H1 (cell line): ENCODE data around the gene CASS4. TPM values are rescaled to one million over a fixed set of nuclear protein-coding genes. Genes with fewer than 3 reads are reported as not detected.

Experiments used
- CTCF ChIA-PET: fragments of 300-600 bp; sonication (Branson Sonifier 250); formaldehyde crosslinking; loops from one replicate; lab custom pipeline; 2021; ENCODE audit not compliant: partially characterized antibody; lab: Charles Lee
- POLR2A ChIA-PET: fragments of 300-600 bp; sonication (Branson Sonifier 250); formaldehyde crosslinking; loops from one replicate; lab custom pipeline; 2021; ENCODE audit warnings: inconsistent platforms; ENCODE audit not compliant: partially characterized antibody; lab: Charles Lee
- DNase-seq, 2 experiments: peaks; one replicate each; pipeline versions ENCODE4 v3.0.0 to v3.0.0-alpha.2; 2010 to 2022; ENCODE audit warnings: low spot score in 2 of 2, low read depth in 1 of 2, mixed read lengths in 1 of 2
- FAIRE-seq: peaks from 2 replicates; lab custom pipeline; 2011; peaks lifted over from hg19 to GRCh38; lab: Jason Lieb, UNC
- H2AFZ ChIP-seq: 2 replicates; pipeline ENCODE4 v1.8.1; 2012; ENCODE audit warnings: low read length, inconsistent platforms
- H2AK5ac ChIP-seq: 2 replicates; pipeline ENCODE4 v1.6.1; 2013; ENCODE audit warnings: low read depth, low read length
- H2BK120ac ChIP-seq: replicated peaks from 2 replicates; pipeline ENCODE3; 2013; ENCODE audit warnings: low read depth, low read length, inconsistent platforms
- H2BK12ac ChIP-seq: 2 replicates; pipeline ENCODE4 v1.6.1; 2013; ENCODE audit warnings: low read depth, low read length
- H2BK15ac ChIP-seq: 2 replicates; pipeline ENCODE4 v1.6.1; 2013; ENCODE audit warnings: low read length
- H2BK20ac ChIP-seq: 2 replicates; pipeline ENCODE4 v1.6.1; 2013; ENCODE audit warnings: low read length
- H2BK5ac ChIP-seq: 2 replicates; pipeline ENCODE4 v1.6.1; 2013; ENCODE audit warnings: low read depth, low read length
- H3K14ac ChIP-seq: 2 replicates; pipeline ENCODE4 v1.6.1; 2013; ENCODE audit warnings: inconsistent platforms; ENCODE audit not compliant: insufficient read length
- H3K18ac ChIP-seq: 2 replicates; pipeline ENCODE4 v1.6.1; 2013; ENCODE audit warnings: low read length; ENCODE audit errors: extremely low read depth
- H3K23ac ChIP-seq: 2 replicates; pipeline ENCODE4 v1.6.1; 2013; ENCODE audit warnings: inconsistent platforms; ENCODE audit not compliant: insufficient read length
- H3K23me2 ChIP-seq: 2 replicates; pipeline ENCODE4 v1.6.1; 2013; ENCODE audit warnings: low read depth, low read length
- H3K27ac ChIP-seq: 2 replicates; pipeline ENCODE4 v1.6.1; 2011; ENCODE audit warnings: low read depth, low read length, inconsistent platforms
- H3K27me3 ChIP-seq, 4 experiments: replicated peaks in 1 of 4; 1 replicate in 1 of 4; 2 replicates in 3 of 4; pipeline versions ENCODE4 v1.6.1 to v1.8.1; 2011 to 2013; ENCODE audit warnings: low read length in 3 of 4, mild to moderate bottlenecking in 3 of 4, inconsistent platforms in 2 of 4, mixed read lengths in 2 of 4, moderate library complexity in 1 of 4; ENCODE audit not compliant: control insufficient read depth in 3 of 4, insufficient read depth in 3 of 4; ENCODE audit errors: extremely low read depth in 1 of 4
- H3K36me3 ChIP-seq, 4 experiments: 2 replicates each; pipeline versions ENCODE4 v1.6.1 to v1.8.1; 2011 to 2013; ENCODE audit warnings: mild to moderate bottlenecking in 4 of 4, low read length in 3 of 4, moderate library complexity in 2 of 4, control low read depth in 1 of 4, inconsistent platforms in 1 of 4; ENCODE audit not compliant: insufficient read depth in 4 of 4, control insufficient read depth in 2 of 4
- H3K4ac ChIP-seq: replicated peaks from 2 replicates; pipeline ENCODE3; 2013; ENCODE audit warnings: low read length, low read depth, mixed read lengths, inconsistent platforms; ENCODE audit not compliant: insufficient read length
- H3K4me1 ChIP-seq, 4 experiments: replicated peaks in 1 of 4; 1 replicate in 1 of 4; 2 replicates in 3 of 4; pipeline versions ENCODE4 v1.6.1 to v1.8.1; 2011 to 2013; ENCODE audit warnings: low read length in 3 of 4, inconsistent platforms in 2 of 4, mixed read lengths in 1 of 4; ENCODE audit not compliant: insufficient read depth in 4 of 4, control insufficient read depth in 3 of 4
- H3K4me2 ChIP-seq, 2 experiments: 2 replicates each; pipeline versions ENCODE4 v1.6.1 to v1.8.1; 2011 to 2013; ENCODE audit warnings: low read depth in 2 of 2, low read length in 2 of 2, control low read depth in 1 of 2, inconsistent platforms in 1 of 2, mild to moderate bottlenecking in 1 of 2; ENCODE audit not compliant: insufficient read depth in 1 of 2
- H3K4me3 ChIP-seq, 4 experiments: fragments of 200-600, 300-600 bp in 1 of 4; sonication (generic), shearing (Covaris generic), sonication (Bioruptor Twin) in 1 of 4; 2 replicates each; pipeline versions ENCODE4 v1.5.1 to v1.8.1; 2011 to 2016; ENCODE audit warnings: low read length in 4 of 4, low read depth in 3 of 4, control low read depth in 2 of 4, inconsistent platforms in 2 of 4, mild to moderate bottlenecking in 2 of 4, mixed read lengths in 1 of 4, moderate library complexity in 1 of 4; ENCODE audit not compliant: insufficient read depth in 2 of 4; ENCODE audit errors: extremely low read depth in 1 of 4
- H3K56ac ChIP-seq: replicated peaks from 2 replicates; pipeline ENCODE3; 2013; ENCODE audit warnings: low read depth, mild to moderate bottlenecking, mixed read lengths, low read length, inconsistent platforms; ENCODE audit not compliant: insufficient read length
- H3K79me1 ChIP-seq: 2 replicates; pipeline ENCODE4 v1.6.1; 2013; ENCODE audit warnings: low read depth, low read length, control low read depth
- H3K79me2 ChIP-seq, 2 experiments: 2 replicates each; pipeline versions ENCODE4 v1.6.1 to v1.8.1; 2012 to 2013; ENCODE audit warnings: low read length in 2 of 2, mild to moderate bottlenecking in 2 of 2, inconsistent platforms in 1 of 2; ENCODE audit not compliant: insufficient read depth in 2 of 2, control insufficient read depth in 1 of 2
- H3K9ac ChIP-seq, 4 experiments: replicated peaks in 1 of 4; 1 replicate in 1 of 4; 2 replicates in 3 of 4; pipeline versions ENCODE4 v1.6.1 to v1.8.1; 2011 to 2013; ENCODE audit warnings: low read depth in 3 of 4, low read length in 3 of 4, control low read depth in 2 of 4, mild to moderate bottlenecking in 2 of 4, moderate library complexity in 2 of 4, inconsistent platforms in 1 of 4; ENCODE audit errors: extremely low read depth in 1 of 4
- H3K9me3 ChIP-seq, 2 experiments: 2 replicates each; pipeline versions ENCODE4 v1.6.1 to v1.8.1; 2012 to 2013; ENCODE audit warnings: mild to moderate bottlenecking in 2 of 2, moderate library complexity in 2 of 2, control low read depth in 1 of 2, inconsistent platforms in 1 of 2, low read depth in 1 of 2, low read length in 1 of 2, mixed read lengths in 1 of 2; ENCODE audit not compliant: insufficient read depth in 2 of 2
- H4K20me1 ChIP-seq, 2 experiments: replicated peaks in 1 of 2; 2 replicates each; pipeline versions ENCODE3 to v1.8.1; 2011 to 2013; ENCODE audit warnings: inconsistent platforms in 2 of 2, low read length in 2 of 2, mild to moderate bottlenecking in 1 of 2; ENCODE audit not compliant: insufficient read depth in 2 of 2, control insufficient read depth in 1 of 2
- H4K5ac ChIP-seq: 2 replicates; pipeline ENCODE4 v1.6.1; 2013; ENCODE audit warnings: low read length, low read depth, mixed read lengths, inconsistent platforms; ENCODE audit not compliant: insufficient read length
- H4K8ac ChIP-seq: 2 replicates; pipeline ENCODE4 v1.8.0; 2013; ENCODE audit warnings: mild to moderate bottlenecking, moderate library complexity, low read length, inconsistent platforms; ENCODE audit not compliant: insufficient read depth; ENCODE audit errors: extremely low read depth
- H4K91ac ChIP-seq: replicated peaks from 2 replicates; pipeline ENCODE3; 2013; ENCODE audit warnings: low read length, mixed read lengths, inconsistent platforms; ENCODE audit not compliant: insufficient read length
- CHD2 ChIP-seq: IDR thresholded peaks from 2 replicates; pipeline ENCODE4 v1.6.1; 2012; ENCODE audit warnings: low read length, improper control_type of control experiment
- CTCF ChIP-seq, 3 experiments: IDR thresholded peaks; 1 replicate in 2 of 3; 2 replicates in 1 of 3; pipeline versions ENCODE4 v1.5.1 to v1.6.1; 2011; ENCODE audit warnings: low read length in 3 of 3, mild to moderate bottlenecking in 3 of 3, inconsistent platforms in 2 of 3, low read depth in 1 of 3, moderate library complexity in 1 of 3; ENCODE audit not compliant: insufficient read depth in 1 of 3; ENCODE audit errors: control extremely low read depth in 1 of 3
- EZH2 ChIP-seq: fragments of 200-600 bp; sonication (generic); IDR thresholded peaks from 2 replicates; pipeline ENCODE4 v1.7.1; 2012; ENCODE audit warnings: low read depth, mild to moderate bottlenecking, moderate library complexity, low read length, inconsistent platforms; ENCODE audit not compliant: severe bottlenecking
- GABPA ChIP-seq: IDR thresholded peaks from 2 replicates; pipeline ENCODE4 v1.6.1; 2011; ENCODE audit warnings: mild to moderate bottlenecking, low read length, moderate library complexity, borderline replicate concordance; ENCODE audit not compliant: insufficient read depth
- HDAC2 ChIP-seq, 2 experiments: fragments of 300-600 bp in 1 of 2; sonication (generic) in 1 of 2; IDR thresholded peaks; 2 replicates each; pipeline ENCODE4 v1.6.1; 2011 to 2012; ENCODE audit warnings: low read depth in 2 of 2, low read length in 2 of 2, mild to moderate bottlenecking in 2 of 2, moderate library complexity in 2 of 2, borderline replicate concordance in 1 of 2, inconsistent platforms in 1 of 2
- RBBP5 ChIP-seq: IDR thresholded peaks from 2 replicates; pipeline ENCODE4 v1.7.1; 2012; ENCODE audit warnings: low read depth, mild to moderate bottlenecking, inconsistent platforms, low read length, moderate library complexity, borderline replicate concordance
- TBP ChIP-seq: IDR thresholded peaks from 2 replicates; pipeline ENCODE4 v1.6.1; 2011; ENCODE audit warnings: low read depth, low read length, improper control_type of control experiment
- TCF12 ChIP-seq: IDR thresholded peaks from 2 replicates; pipeline ENCODE4 v1.6.1; 2011; ENCODE audit warnings: low read depth, mild to moderate bottlenecking, low read length
- YY1 ChIP-seq: IDR thresholded peaks from 2 replicates; pipeline ENCODE4 v1.6.1; 2011; ENCODE audit warnings: low read depth, mild to moderate bottlenecking, low read length
- WGBS, 2 experiments: shearing (Covaris generic) in 1 of 2; methylation state at CpG; one replicate each; pipeline versions ENCODE4 v1.1.6 to v1.1.7; 2013 to 2015; ENCODE audit warnings: low lambda C conversion rate in 2 of 2, mixed read lengths in 2 of 2, inconsistent platforms in 1 of 2, low coverage in 1 of 2, missing lambda C conversion rate in 1 of 2; ENCODE audit not compliant: insufficient replicate concordance in 2 of 2, insufficient coverage in 1 of 2, insufficient read length in 1 of 2; ENCODE audit errors: extremely low coverage in 1 of 2, missing lambda C conversion rate in 1 of 2; 5-methylcytosine and 5-hydroxymethylcytosine counted together
- polyA plus RNA-seq, 7 experiments: library from polyadenylated mRNA; depleted of rRNA in 3 of 7; stranded (reverse) in 5 of 7; unstranded in 2 of 7; fragments of >200 nt in 5 of 7; fragments of 200-250 nt in 2 of 7; gene quantifications; 1 replicate in 5 of 7; 2 replicates in 1 of 7; 4 replicates in 1 of 7; pipeline versions ENCODE4 v1.2.1 to v1.2.3, GENCODE V29; 2011 to 2013; ENCODE audit warnings: missing spikeins in 2 of 7, mixed read lengths in 2 of 7
- total RNA-seq: library from RNA; stranded (reverse); fragmentation: NEBNext Ultra II Directional; extraction: Animal tissue kit (Norgen Biotek cat#: 25700); gene quantifications from 2 replicates; pipeline ENCODE4 v1.2.1, GENCODE V29; 2021

Gene CASS4
- total and polyA plus RNA-seq, 2 of the 8 experiments (the other 6 are each of a cell fraction or from before 2014, with no cell fraction given), result not detected

GRCh38 chr20:56442389-56443365 is 30.6 kb downstream of the CASS4 start:
- no peaks in the 10 kb centered on the region for H3K79me2 ChIP-seq
- no peak overlapping the region for H3K9ac ChIP-seq
- H2AK5ac ChIP-seq, result no peak overlapping the region
- no peak overlapping the region for H4K5ac ChIP-seq
- 93% methylated on average over 17 of the region's 17 CpGs; no CpG with 5 or more reads in 1 of the 2 experiments for WGBS, 2 experiments
- no peak overlapping the region for H2BK15ac ChIP-seq
- no peak overlapping the region for H2AFZ ChIP-seq
- H4K91ac ChIP-seq, result no peak overlapping the region
- H3K9me3 ChIP-seq, result no peaks in the 10 kb centered on the region
- no peak overlapping the region for H3K14ac ChIP-seq
- H4K8ac ChIP-seq, result no peak overlapping the region
- no peak overlapping the region for H2BK120ac ChIP-seq
- no peaks in the 10 kb centered on the region for H3K36me3 ChIP-seq
- H2BK5ac ChIP-seq, result no peak overlapping the region
- CTCF ChIA-PET, result interaction anchor here (1.3 kb wide), 1 partner anchor 13 kb away, joined by 3 read pairs; no protein-coding TSS in a partner anchor
- H3K4me1 ChIP-seq, result peaks cover 0 to 5% (median 4%) of the 10 kb centered on the region in 4 experiments; a peak in 5 of 7 replicates
- H3K4me2 ChIP-seq, result no peak overlapping the region
- no peak overlapping the region for H3K4me3 ChIP-seq
- no peak overlapping the region for H2BK12ac ChIP-seq
- H4K20me1 ChIP-seq, result no peaks in the 10 kb centered on the region
- POLR2A ChIA-PET, result no interaction called here
- H3K27ac ChIP-seq, result no peak overlapping the region
- DNase-seq (no peak), FAIRE-seq (no peak)
- H3K4ac ChIP-seq, result no peak overlapping the region
- H2BK20ac ChIP-seq, result no peak overlapping the region
- H3K56ac ChIP-seq, result no peak overlapping the region
- no peaks in the 10 kb centered on the region for H3K27me3 ChIP-seq
- no peaks in the 10 kb centered on the region for H3K23me2 ChIP-seq
- H3K23ac ChIP-seq, result no peak overlapping the region
- H3K79me1 ChIP-seq, result no peaks in the 10 kb centered on the region
- no peak overlapping the region for H3K18ac ChIP-seq
- TF ChIP-seq CTCF (IDR thresholded peaks at IDR 0.05; ENCODE audit: control extremely low read depth in 1 of 3, insufficient read depth in 1 of 3, low read depth in 1 of 3, low read length in 3 of 3) (no peak), GABPA (no peak), RBBP5 (no peak), EZH2 (no peak), CHD2 (no peak), TCF12 (no peak), HDAC2 (IDR thresholded peaks at IDR 0.05; ENCODE audit: borderline replicate concordance in 1 of 2, low read depth in 2 of 2, low read length in 2 of 2) (no peak), TBP (no peak), YY1 (no peak)
